GM12878 (cell line): ENCODE data around the gene TAS2R30. TPM values are rescaled to one million over a fixed set of nuclear protein-coding genes. Genes with fewer than 3 reads are reported as not detected.

Source experiments
- ATAC-seq: fragments of 200-7000 bp; cut with Tn5 transposase; 3 replicates; pipeline ENCODE4 v1.9.1; 2020; ENCODE audit warnings: mild to moderate bottlenecking, moderate library complexity
- Bru-seq: library from RNA; stranded (reverse); fragments of 400-500 nt; gene quantifications from one replicate; lab custom pipeline; 2021; lab: Mats Ljungman, UMichigan
- BruChase-seq, 2 experiments: library from RNA; stranded (reverse); fragments of 400-500 nt; gene quantifications; one replicate each; lab custom pipeline; 2021; lab: Mats Ljungman, UMichigan
- BruUV-seq: library from RNA; stranded (reverse); fragments of 400-500 nt; replicated peaks from 2 replicates; lab custom pipeline; 2021; lab: Mats Ljungman, UMichigan
- CTCF ChIA-PET: fragments of 300-600 bp; sonication (Branson Sonifier 250); formaldehyde crosslinking; extraction: SDS; loops from one replicate; lab custom pipeline; 2021; ENCODE audit warnings: inconsistent platforms; lab: Yijun Ruan, JAX
- POLR2A ChIA-PET: fragments of 350-600 bp; formaldehyde crosslinking; extraction: SDS; loops from one replicate; lab custom pipeline; 2021; ENCODE audit warnings: inconsistent platforms; lab: Charles Lee
- RAD21 ChIA-PET: fragments of 300-600 bp; sonication (Branson Sonifier 250); formaldehyde crosslinking; loops from one replicate; lab custom pipeline; 2023; ENCODE audit warnings: antibody characterized with exemption; ENCODE audit not compliant: unreplicated experiment; lab: Charles Lee
- SMC1A ChIA-PET: fragments of 300-600 bp; sonication (Branson Sonifier 250); formaldehyde crosslinking; loops from one replicate; lab custom pipeline; 2023; ENCODE audit not compliant: unreplicated experiment, uncharacterized antibody; lab: Charles Lee
- DNase-seq: peaks from one replicate; pipeline ENCODE4 v3.0.0-alpha.2; 2011; ENCODE audit warnings: low read depth, low spot score
- FAIRE-seq: peaks from 3 replicates; lab custom pipeline; 2011; peaks lifted over from hg19 to GRCh38; lab: Jason Lieb, UNC
- H2AFZ ChIP-seq: 2 replicates; pipeline ENCODE4 v1.6.0; 2011; ENCODE audit warnings: low read depth, low read length, control low read depth; ENCODE audit not compliant: control insufficient read depth
- H3K27ac ChIP-seq: 2 replicates; pipeline ENCODE4 v1.5.1; 2011; ENCODE audit warnings: control low read depth; ENCODE audit not compliant: control insufficient read depth, insufficient read depth
- H3K27me3 ChIP-seq, 2 experiments: replicated peaks in 1 of 2; 2 replicates each; pipeline versions ENCODE4 v1.6.0 to v1.6.1; 2011; ENCODE audit warnings: low read length in 1 of 2; ENCODE audit not compliant: control insufficient read depth in 2 of 2, insufficient read depth in 2 of 2
- H3K36me3 ChIP-seq, 2 experiments: 2 replicates each; pipeline ENCODE4 v1.5.1; 2011; ENCODE audit warnings: low read length in 1 of 2; ENCODE audit not compliant: control insufficient read depth in 2 of 2, insufficient read depth in 2 of 2
- H3K4me1 ChIP-seq: 2 replicates; pipeline ENCODE4 v1.6.1; 2011; ENCODE audit warnings: mild to moderate bottlenecking, low read length, moderate library complexity, mixed read lengths; ENCODE audit not compliant: control insufficient read depth, insufficient read depth
- H3K4me2 ChIP-seq: 2 replicates; pipeline ENCODE4 v1.6.0; 2011; ENCODE audit warnings: control low read depth; ENCODE audit not compliant: control insufficient read depth, insufficient read depth
- H3K4me3 ChIP-seq: fragments of 200-600 bp; sonication (generic); 2 replicates; pipeline ENCODE4 v1.5.1; 2016
- H3K79me2 ChIP-seq: 2 replicates; pipeline ENCODE4 v1.6.0; 2011; ENCODE audit warnings: low read length; ENCODE audit not compliant: control insufficient read depth, insufficient read depth
- H3K9ac ChIP-seq: 2 replicates; pipeline ENCODE4 v1.8.0; 2011; ENCODE audit warnings: low read length, control low read depth, mixed read lengths; ENCODE audit not compliant: control insufficient read depth, insufficient read depth
- H3K9me3 ChIP-seq: replicated peaks from 3 replicates; pipeline ENCODE4 v1.5.1; 2011; ENCODE audit warnings: mild to moderate bottlenecking, low read length; ENCODE audit not compliant: control insufficient read depth, insufficient read depth
- H4K20me1 ChIP-seq: 2 replicates; pipeline ENCODE4 v1.6.0; 2011; ENCODE audit not compliant: control insufficient read depth, insufficient read depth
- CEBPZ ChIP-seq: fragments of 150-350 bp; IDR thresholded peaks from 2 replicates; pipeline ENCODE4 v1.6.1; 2016; ENCODE audit warnings: low read depth, low read length
- WGBS: methylation state at CpG from one replicate; pipeline ENCODE4 v1.1.6; 2016; ENCODE audit warnings: low lambda C conversion rate; ENCODE audit not compliant: insufficient replicate concordance, insufficient coverage; ENCODE audit errors: missing lambda C conversion rate; 5-methylcytosine and 5-hydroxymethylcytosine counted together
- in situ Hi-C: fragments of 300-500 bp; cut with MboI; formaldehyde crosslinking; loops from 9 replicates; pipeline ENCODE4 v1.14.3; 2018; ENCODE audit warnings: mixed read lengths
- intact Hi-C: fragments of 100-400 bp; cut with micrococcal nuclease; formaldehyde crosslinking; loops from one replicate; pipeline ENCODE4 v1.14.2; 2022; ENCODE audit not compliant: unreplicated experiment
- long read RNA-seq, 2 experiments: library from polyadenylated mRNA; unstranded; transcript quantifications; one replicate each; pipeline ENCODE4 v2.0.0, GENCODE V29; 2019 to 2020
- polyA minus RNA-seq, 3 experiments: library from RNA; depleted of rRNA, polyadenylated mRNA; stranded (reverse); fragments of >200 nt; gene quantifications; 2 replicates each; pipeline ENCODE4 v1.2.3, GENCODE V29; 2011
- polyA plus RNA-seq, 11 experiments: library from polyadenylated mRNA; depleted of rRNA in 4 of 11; unstranded in 6 of 11; stranded (reverse) in 5 of 11; fragments of >200 nt; fragmentation: Nextera tagmentation in 4 of 11; fragmentation: Illumina TruSeq in 1 of 11; extraction: Ambion mirVana in 4 of 11; extraction: Trizol in 1 of 11; gene quantifications; 1 replicate in 1 of 11; 2 replicates in 10 of 11; pipeline versions ENCODE4 v1.2.1 to v1.2.3, GENCODE V29; 2011 to 2016; ENCODE audit warnings: inconsistent platforms in 2 of 11, missing spikeins in 2 of 11, low read depth in 1 of 11
- total RNA-seq, 4 experiments: library from RNA; depleted of rRNA in 3 of 4; stranded (reverse); fragments of >200 nt in 3 of 4; fragmentation: Illumina TruSeq in 1 of 4; extraction: Trizol in 1 of 4; gene quantifications; 2 replicates each; pipeline versions ENCODE4 v1.2.1 to v1.2.3, GENCODE V29; 2013 to 2021

Gene TAS2R30
- 174 and 175 TPM in 2 replicates for total RNA-seq (2013; cell fraction: nucleolus; rRNA removed)
- total RNA-seq (2014; rRNA removed) (5.8 and 6.9 TPM in 2 replicates), total RNA-seq (2014; rRNA removed; fragmentation: Illumina TruSeq; extraction: Trizol) (5.9 and 7.3 TPM in 2 replicates), total RNA-seq (2021) (2.0 and 2.3 TPM in 2 replicates), polyA plus RNA-seq (2011; rRNA removed) (0.54 and 1.1 TPM in 2 replicates), polyA plus RNA-seq (2014; fragmentation: Illumina TruSeq; extraction: Trizol) (0.09 TPM in 1 of 2 replicates, not detected in the other), polyA plus RNA-seq (2014; fragmentation: Nextera tagmentation; extraction: Ambion mirVana) (not detected), polyA plus RNA-seq (2014; rRNA removed) (0.25 TPM in 1 of 2 replicates, not detected in the other), polyA plus RNA-seq (2016; fragmentation: Nextera tagmentation; extraction: Ambion mirVana) (under 1 TPM; 0.09 to 0.25 TPM), polyA minus RNA-seq (2011; rRNA and poly(A)+ RNA removed) (18.0 and 26.1 TPM in 2 replicates), Bru-seq, nascent RNA (percentile 89 among the genes with signal in this experiment), BruChase-seq, experiment 1, labeled RNA remaining after a 6-hour chase (percentile 88 among the genes with signal in this experiment), BruChase-seq, experiment 2, labeled RNA remaining after a 2-hour chase (percentile 95 among the genes with signal in this experiment)
- not detected for polyA plus RNA-seq (2011; ENCODE audit: low read depth)
- 0.03 TPM in 1 of 2 replicates, not detected in the other for polyA plus RNA-seq (2011; cell fraction: cytosol; rRNA removed)
- 2.3 and 4.1 TPM in 2 replicates for polyA plus RNA-seq (2011; cell fraction: nucleus; rRNA removed)
- polyA plus RNA-seq (2012), result 0.06 and 0.15 TPM in 2 replicates
- polyA minus RNA-seq (2011; cell fraction: cytosol; rRNA and poly(A)+ RNA removed), result not detected in 2 replicates
- 34.5 and 61.6 TPM in 2 replicates for polyA minus RNA-seq (2011; cell fraction: nucleus; rRNA and poly(A)+ RNA removed)
- long read RNA-seq, experiment 1, result 0 reads
- long read RNA-seq, experiment 2, result 0 reads

GRCh38 chr12:11134305-11134704 lies at the start of gene TAS2R30:
Gene TAS2R30, minus strand, starts transcription at chr12:11134644. Its CDS starts 400 bp downstream, at chr12:11134244.
- H2AFZ ChIP-seq, result no peak within 1 kb of the TSS
- no peak within 1 kb of the TSS for H3K4me3 ChIP-seq
- RAD21 ChIA-PET, result no interaction called here
- in situ Hi-C loops, result no loop called here
- no peak within 1 kb of the TSS for H3K9ac ChIP-seq
- H3K27ac ChIP-seq, result no peak within 1 kb of the TSS
- intact Hi-C loops, result no loop called here
- no peak within 1 kb of the TSS for H3K4me2 ChIP-seq
- FAIRE-seq (no peak), DNase-seq (no peak), ATAC-seq (no peak)
- H3K36me3 ChIP-seq, result no peaks in the 10 kb centered on the region; a peak in 1 of 4 replicates
- H3K27me3 ChIP-seq, result no peaks in the 10 kb centered on the region
- SMC1A ChIA-PET, result interaction anchor here (1.5 to 1.6 kb wide), 2 partner anchors 34 to 37 kb away, joined by 3 read pairs; partner anchors contain the start of gene SMIM10L1
- POLR2A ChIA-PET, result no interaction called here
- H3K9me3 ChIP-seq, result no peaks in the 10 kb centered on the region; the same call in 2 of the 3 replicates
- no TSS peak for BruUV-seq
- H3K4me1 ChIP-seq, result no peaks in the 10 kb centered on the region
- CTCF ChIA-PET, result no interaction called here
- no peaks in the 10 kb centered on the region for H4K20me1 ChIP-seq
- WGBS, result 76% methylated on average over 3 of the region's 3 CpGs
- TF ChIP-seq CEBPZ, result no peak
- H3K79me2 ChIP-seq, result peaks cover 2% of the 10 kb centered on the region; the same call in 1 of the 2 replicates
